CD4-positive, alpha-beta T cell (primary cell): ENCODE measurements around the gene FSTL5. TPM values are rescaled to one million over a fixed set of nuclear protein-coding genes. Genes with fewer than 3 reads are reported as not detected.

Source experiments
- ATAC-seq: fragments of 200-7000 bp; cut with Tn5 transposase; one replicate; pipeline ENCODE4 v1.10.0; 2022; ENCODE audit warnings: mild to moderate bottlenecking; ENCODE audit not compliant: poor library complexity
- CTCF ChIA-PET: fragments of 350-600 bp; sonication (Branson Sonifier 250); formaldehyde crosslinking; loops from one replicate; lab custom pipeline; 2021; ENCODE audit warnings: antibody characterized with exemption, inconsistent platforms; lab: Charles Lee
- POLR2A ChIA-PET: fragments of 350-600 bp; sonication (Branson Sonifier 250); formaldehyde crosslinking; loops from one replicate; lab custom pipeline; 2021; ENCODE audit warnings: antibody characterized with exemption, inconsistent platforms; lab: Charles Lee
- DNase-seq, 14 experiments: peaks; one replicate each; pipeline ENCODE4 v3.0.0-alpha.2; 2013 to 2020; ENCODE audit warnings: mixed read lengths in 2 of 14
- H3K27ac ChIP-seq, 2 donors: one replicate each; pipeline versions ENCODE4 v1.5.1 to v1.7.0; 2013; ENCODE audit warnings: low read length in 2 of 2, low read depth in 1 of 2, mild to moderate bottlenecking in 1 of 2
- H3K27me3 ChIP-seq, 2 experiments: 1 replicate in 1 of 2; 2 replicates in 1 of 2; pipeline versions ENCODE4 v1.6.1 to v1.7.0; 2013; ENCODE audit warnings: low read length in 2 of 2, control low read depth in 1 of 2, mild to moderate bottlenecking in 1 of 2, moderate library complexity in 1 of 2; ENCODE audit not compliant: insufficient read depth in 2 of 2, control insufficient read depth in 1 of 2
- H3K36me3 ChIP-seq: one replicate; pipeline ENCODE4 v1.6.1; 2013; ENCODE audit warnings: low read length, control low read depth; ENCODE audit not compliant: insufficient read depth
- H3K4me1 ChIP-seq: one replicate; pipeline ENCODE4 v1.6.1; 2013; ENCODE audit warnings: low read length, control low read depth; ENCODE audit not compliant: insufficient read depth
- H3K4me3 ChIP-seq: one replicate; pipeline ENCODE4 v1.5.1; 2013; ENCODE audit warnings: mild to moderate bottlenecking, low read length, moderate library complexity
- H3K9me3 ChIP-seq, 2 experiments: 1 replicate in 1 of 2; 2 replicates in 1 of 2; pipeline versions ENCODE4 v1.6.1 to v1.7.0; 2013; ENCODE audit warnings: low read length in 2 of 2, mild to moderate bottlenecking in 2 of 2, control low read depth in 1 of 2, moderate library complexity in 1 of 2; ENCODE audit not compliant: control insufficient read depth in 1 of 2, insufficient read depth in 1 of 2
- H3K27ac Mint-ChIP-seq: one replicate; pipeline ENCODE4 v1.8.0; 2020; ENCODE audit warnings: mixed read lengths
- H3K27me3 Mint-ChIP-seq: one replicate; pipeline ENCODE4 v1.8.0; 2021; ENCODE audit warnings: mixed read lengths
- H3K36me3 Mint-ChIP-seq: one replicate; pipeline ENCODE4 v1.8.0; 2021; ENCODE audit warnings: low read depth, mixed read lengths
- H3K4me1 Mint-ChIP-seq: one replicate; pipeline ENCODE4 v1.8.0; 2021; ENCODE audit warnings: low read depth, mixed read lengths
- H3K4me3 Mint-ChIP-seq: one replicate; pipeline ENCODE4 v1.8.0; 2020; ENCODE audit warnings: mild to moderate bottlenecking, mixed read lengths
- H3K9me3 Mint-ChIP-seq: one replicate; pipeline ENCODE4 v1.8.0; 2020; ENCODE audit warnings: mixed read lengths
- intact Hi-C, 2 experiments: fragments of 100-400 bp; cut with DNase I in 1 of 2; cut with micrococcal nuclease in 1 of 2; formaldehyde crosslinking; loops; one replicate each; pipeline versions ENCODE4 v1.15.1 to v1.9.0; 2023 to 2025; cut with DNase I, micrococcal nuclease
- total RNA-seq, 174 experiments: library from RNA in 2 of 174; stranded (reverse) in 2 of 174; gene quantifications; one replicate each; pipeline ENCODE4 v1.2.3 and lab custom pipeline; 2021 to 2026
- TF ChIP-seq, protein P1 (sequence below): fragments of 200-600 bp; IDR thresholded peaks from one replicate; pipeline ENCODE4 v1.8.0; 2022; ENCODE audit warnings: antibody characterized with exemption, mild to moderate bottlenecking

The FSTL5 gene
- total RNA-seq, 2 experiments from 2014 or later: not detected

DNA sequence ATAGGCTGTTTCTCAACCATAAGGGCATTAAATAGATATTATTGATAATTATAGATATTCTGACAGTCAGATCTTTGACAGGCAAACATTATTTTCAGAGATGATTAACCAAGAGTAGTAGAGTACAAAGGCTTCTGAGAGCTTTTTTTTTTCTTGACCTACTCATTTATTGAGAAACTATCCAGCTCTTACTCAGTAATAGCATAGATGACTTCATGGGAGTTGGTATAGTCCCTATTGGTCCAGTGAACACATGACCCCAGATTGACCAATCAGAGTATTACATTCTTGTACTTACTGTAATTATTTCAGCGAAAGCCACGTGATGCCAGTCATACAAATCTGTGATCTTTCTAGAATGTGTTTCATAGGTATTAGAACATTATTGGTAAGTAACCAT, 508.7 kb downstream of the FSTL5 start:
- peaks cover 6% of the 10 kb centered on the region for H3K9me3 Mint-ChIP-seq

DNA sequence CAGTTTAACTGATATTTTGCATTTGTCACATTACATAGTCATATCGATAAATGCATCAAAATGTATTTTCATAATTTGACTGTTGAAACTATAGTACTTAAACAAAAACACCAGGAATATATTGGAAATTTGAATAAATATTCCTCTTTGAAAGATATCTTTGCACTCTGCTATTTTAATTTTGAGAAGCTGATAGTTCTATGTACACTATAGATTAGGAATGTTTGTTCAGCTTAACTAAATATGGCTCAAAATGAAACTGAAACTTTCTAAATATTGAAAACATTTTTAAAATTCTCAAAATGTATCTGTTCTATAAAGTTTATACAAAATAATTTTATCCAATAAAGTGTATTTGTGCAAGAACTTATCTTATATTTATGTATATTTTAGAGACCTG, 510.1 kb downstream of the FSTL5 start:
- Histone ChIP-seq H3K27ac (no peak overlapping the region), H3K36me3 (no peaks in the 10 kb centered on the region), H3K27me3 (no peaks in the 10 kb centered on the region), H3K9me3 (peaks cover 0 to 4% of the 10 kb centered on the region in 2 experiments), H3K4me3 (no peak overlapping the region), H3K4me1 (no peaks in the 10 kb centered on the region)
- H3K9me3 Mint-ChIP-seq: peaks cover 7% of the 10 kb centered on the region
- ATAC-seq (no peak), DNase-seq (no peak)
- ChIA-PET CTCF (no interaction called here), POLR2A (no interaction called here)
- TF ChIP-seq, protein P1, sequence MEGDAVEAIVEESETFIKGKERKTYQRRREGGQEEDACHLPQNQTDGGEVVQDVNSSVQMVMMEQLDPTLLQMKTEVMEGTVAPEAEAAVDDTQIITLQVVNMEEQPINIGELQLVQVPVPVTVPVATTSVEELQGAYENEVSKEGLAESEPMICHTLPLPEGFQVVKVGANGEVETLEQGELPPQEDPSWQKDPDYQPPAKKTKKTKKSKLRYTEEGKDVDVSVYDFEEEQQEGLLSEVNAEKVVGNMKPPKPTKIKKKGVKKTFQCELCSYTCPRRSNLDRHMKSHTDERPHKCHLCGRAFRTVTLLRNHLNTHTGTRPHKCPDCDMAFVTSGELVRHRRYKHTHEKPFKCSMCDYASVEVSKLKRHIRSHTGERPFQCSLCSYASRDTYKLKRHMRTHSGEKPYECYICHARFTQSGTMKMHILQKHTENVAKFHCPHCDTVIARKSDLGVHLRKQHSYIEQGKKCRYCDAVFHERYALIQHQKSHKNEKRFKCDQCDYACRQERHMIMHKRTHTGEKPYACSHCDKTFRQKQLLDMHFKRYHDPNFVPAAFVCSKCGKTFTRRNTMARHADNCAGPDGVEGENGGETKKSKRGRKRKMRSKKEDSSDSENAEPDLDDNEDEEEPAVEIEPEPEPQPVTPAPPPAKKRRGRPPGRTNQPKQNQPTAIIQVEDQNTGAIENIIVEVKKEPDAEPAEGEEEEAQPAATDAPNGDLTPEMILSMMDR: no peak
- no peaks in the 10 kb centered on the region for H3K4me1 Mint-ChIP-seq
- no peaks in the 10 kb centered on the region for H3K27me3 Mint-ChIP-seq
- intact Hi-C loops: no loop called here
- H3K27ac Mint-ChIP-seq: no peak overlapping the region
- H3K36me3 Mint-ChIP-seq: no peaks in the 10 kb centered on the region
- no peak overlapping the region for H3K4me3 Mint-ChIP-seq

More for the DNA sequence above, 508.7 kb downstream of the FSTL5 start:
- Histone ChIP-seq H3K27ac (no peak overlapping the region), H3K4me3 (no peak overlapping the region), H3K9me3 (peaks cover 0 to 4% of the 10 kb centered on the region in 2 experiments), H3K36me3 (no peaks in the 10 kb centered on the region), H3K4me1 (no peaks in the 10 kb centered on the region), H3K27me3 (no peaks in the 10 kb centered on the region)
- H3K27me3 Mint-ChIP-seq: no peaks in the 10 kb centered on the region
- ATAC-seq (no peak), DNase-seq (no peak)
- CTCF ChIA-PET: no interaction called here
- no peak overlapping the region for H3K27ac Mint-ChIP-seq
- POLR2A ChIA-PET: no interaction called here
- H3K36me3 Mint-ChIP-seq: no peaks in the 10 kb centered on the region
- H3K4me3 Mint-ChIP-seq: no peak overlapping the region
- intact Hi-C loops: no loop called here
- H3K4me1 Mint-ChIP-seq: no peaks in the 10 kb centered on the region
- TF ChIP-seq, protein P1: no peak

DNA sequence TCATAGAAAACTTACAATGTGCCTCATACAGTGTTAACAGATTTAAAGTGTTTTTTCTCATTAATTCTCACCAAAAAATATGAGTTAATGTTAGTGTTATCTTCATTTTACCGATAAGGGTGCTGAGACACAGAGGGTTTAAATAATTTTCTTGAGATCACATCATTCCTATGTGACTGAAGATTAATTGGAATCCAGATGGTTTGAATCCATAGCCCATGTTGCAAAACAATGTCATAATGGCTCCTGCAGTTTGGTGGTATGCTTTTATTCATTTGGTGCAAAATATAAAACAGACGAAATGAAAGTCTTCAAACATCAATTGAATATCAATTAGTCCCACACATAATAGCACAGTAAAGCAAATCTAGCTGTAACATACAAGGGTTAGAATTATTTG, 512.2 kb downstream of the FSTL5 start:
- no peak for ATAC-seq
- no peaks in the 10 kb centered on the region for H3K4me1 Mint-ChIP-seq
- H3K4me3 Mint-ChIP-seq: no peak overlapping the region
- Histone ChIP-seq H3K4me1 (no peaks in the 10 kb centered on the region), H3K36me3 (no peaks in the 10 kb centered on the region), H3K27me3 (no peaks in the 10 kb centered on the region), H3K9me3 (peaks cover 0 to 4% of the 10 kb centered on the region in 2 experiments), H3K27ac (no peak overlapping the region), H3K4me3 (no peak overlapping the region)
- POLR2A ChIA-PET: no interaction called here
- TF ChIP-seq, protein P1: no peak
- CTCF ChIA-PET: no interaction called here
- no peaks in the 10 kb centered on the region for H3K36me3 Mint-ChIP-seq
- H3K27ac Mint-ChIP-seq: no peak overlapping the region
- intact Hi-C loops: no loop called here
- peaks cover 7% of the 10 kb centered on the region for H3K9me3 Mint-ChIP-seq
- no peaks in the 10 kb centered on the region for H3K27me3 Mint-ChIP-seq
- DNase-seq: no peak
